GM18873 (cell line): Measurements from ENCODE around the gene CD163.
"Not testable (repeated sequence)": the region's sequence is repeated elsewhere in the genome, so short reads cannot be mapped to it uniquely, and the experiment has no call there.

ENCODE experiments used
- ATAC-seq: cut with Tn5 transposase; IDR thresholded peaks from one replicate; pipeline ENCODE4 v1.9.1; 2021; ENCODE audit warnings: mild to moderate bottlenecking, moderate library complexity, moderate number of reproducible peaks; ENCODE audit not compliant: unreplicated experiment, low FRiP score

CD163 gene

DNA sequence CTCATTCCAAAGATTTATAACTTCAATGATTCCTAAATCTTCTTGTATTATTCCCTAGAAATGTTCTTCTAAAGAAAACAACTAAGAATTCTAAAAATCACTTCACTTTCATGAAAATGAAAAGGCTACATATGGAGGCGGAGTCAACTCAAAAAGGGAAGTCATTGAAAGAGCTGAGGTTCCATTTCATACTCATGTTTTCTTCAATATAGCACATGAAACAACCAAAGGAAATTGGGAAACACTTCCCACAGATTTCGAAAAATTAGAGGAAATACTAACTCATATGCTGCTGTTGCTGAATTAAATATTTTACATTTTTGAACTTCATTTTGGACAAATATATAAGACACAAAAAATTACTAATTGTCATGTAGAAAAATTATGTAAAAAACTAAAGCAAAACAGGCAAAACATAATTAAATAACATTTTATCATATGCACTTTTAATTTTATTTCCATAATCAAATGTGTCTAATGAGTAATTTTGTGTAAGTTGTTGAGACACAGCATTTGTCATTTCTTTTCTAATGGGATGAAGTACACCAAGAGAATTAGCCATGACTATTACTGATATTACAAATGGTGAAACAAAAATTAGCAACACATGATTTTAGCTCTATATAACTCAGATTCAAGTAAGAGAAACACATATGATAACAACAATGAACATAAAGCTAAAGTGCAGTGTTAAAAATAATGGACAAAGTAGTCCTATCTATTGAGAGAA, at the start of gene CD163:
Gene CD163, minus strand, starts transcription at position 92 of the 730 bp plus-strand sequence. Its CDS starts 87 bp downstream, at position 5.
- ATAC-seq, result no peak

DNA sequence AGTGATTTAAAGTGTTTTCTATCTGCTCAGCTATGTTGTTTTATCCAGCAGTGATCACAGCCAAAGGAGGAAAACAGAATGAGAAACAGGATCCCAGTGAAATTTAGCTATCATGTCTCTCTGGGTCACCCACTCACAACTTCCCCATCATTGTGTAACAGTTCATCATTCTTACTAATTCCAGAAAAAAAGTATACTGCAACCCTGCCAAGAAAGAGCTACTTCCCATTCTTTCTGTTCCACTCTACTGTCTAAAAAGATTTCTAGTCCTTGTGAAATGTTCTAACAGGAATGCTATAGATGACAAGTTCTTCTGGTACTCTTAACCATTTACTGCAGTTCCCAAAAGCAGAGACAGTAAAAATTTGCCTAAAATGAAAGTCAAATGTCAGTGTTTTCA, 39.2 kb upstream of the CD163 start:
- no peak for ATAC-seq

DNA sequence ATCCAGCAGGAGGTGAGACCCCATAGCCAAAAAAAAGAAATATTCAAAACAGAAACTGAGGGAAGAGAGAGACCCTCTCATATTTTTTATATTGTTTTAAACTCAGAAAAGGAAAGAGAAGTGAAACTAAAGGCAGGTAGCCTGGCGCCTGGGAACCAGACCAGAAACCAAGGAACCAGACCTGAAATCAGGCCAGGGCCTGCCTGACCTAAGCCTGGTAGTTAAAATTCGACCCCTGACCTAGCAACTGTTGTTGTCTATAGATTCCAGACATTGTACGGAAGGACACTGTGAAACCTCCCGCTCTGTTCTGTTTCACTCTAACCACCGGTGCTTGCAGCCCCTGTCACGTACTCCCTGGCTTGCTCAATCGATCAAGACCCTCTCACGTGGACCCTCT, 38.5 kb upstream of the CD163 start:
- no peak for ATAC-seq

DNA sequence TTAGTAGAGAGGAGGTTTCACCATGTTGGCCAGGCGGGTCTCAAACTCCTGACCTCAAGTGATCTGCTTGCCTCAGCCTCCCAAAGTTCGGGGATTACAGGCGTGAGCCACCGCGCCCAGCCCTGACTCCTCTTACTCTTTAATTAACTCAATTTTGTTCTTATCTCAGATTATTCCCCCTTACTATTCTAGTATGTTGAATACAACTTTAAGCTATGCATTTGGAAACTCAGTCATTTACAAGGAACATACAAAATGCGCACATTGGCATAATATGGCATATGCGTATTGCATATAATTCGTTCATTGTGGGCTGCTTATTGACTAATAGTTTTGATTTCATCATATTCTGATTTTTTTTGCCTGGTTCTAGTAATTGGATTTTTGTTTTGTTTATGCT, 10.8 kb upstream of the CD163 start:
- ATAC-seq, result no peak

DNA sequence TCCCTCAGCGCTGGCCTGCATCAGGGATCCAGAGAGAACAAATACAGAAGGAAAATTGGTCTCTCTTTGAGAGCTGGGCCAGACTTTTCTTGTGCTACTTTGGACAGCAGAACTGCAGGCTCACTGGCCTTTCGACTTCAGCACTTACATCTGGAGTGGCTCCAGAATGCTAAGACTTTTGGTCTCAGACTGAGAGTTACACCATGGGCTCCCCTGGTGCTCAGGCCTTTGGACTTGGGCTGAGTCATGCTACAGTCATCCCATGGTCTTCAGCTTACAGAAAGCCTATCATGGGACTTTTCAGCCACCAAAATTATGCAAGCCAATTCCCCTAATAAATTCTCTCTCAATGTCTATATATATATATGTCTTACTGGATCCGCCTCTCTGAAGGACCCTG, 9.0 kb upstream of the CD163 start:
- no peak for ATAC-seq

DNA sequence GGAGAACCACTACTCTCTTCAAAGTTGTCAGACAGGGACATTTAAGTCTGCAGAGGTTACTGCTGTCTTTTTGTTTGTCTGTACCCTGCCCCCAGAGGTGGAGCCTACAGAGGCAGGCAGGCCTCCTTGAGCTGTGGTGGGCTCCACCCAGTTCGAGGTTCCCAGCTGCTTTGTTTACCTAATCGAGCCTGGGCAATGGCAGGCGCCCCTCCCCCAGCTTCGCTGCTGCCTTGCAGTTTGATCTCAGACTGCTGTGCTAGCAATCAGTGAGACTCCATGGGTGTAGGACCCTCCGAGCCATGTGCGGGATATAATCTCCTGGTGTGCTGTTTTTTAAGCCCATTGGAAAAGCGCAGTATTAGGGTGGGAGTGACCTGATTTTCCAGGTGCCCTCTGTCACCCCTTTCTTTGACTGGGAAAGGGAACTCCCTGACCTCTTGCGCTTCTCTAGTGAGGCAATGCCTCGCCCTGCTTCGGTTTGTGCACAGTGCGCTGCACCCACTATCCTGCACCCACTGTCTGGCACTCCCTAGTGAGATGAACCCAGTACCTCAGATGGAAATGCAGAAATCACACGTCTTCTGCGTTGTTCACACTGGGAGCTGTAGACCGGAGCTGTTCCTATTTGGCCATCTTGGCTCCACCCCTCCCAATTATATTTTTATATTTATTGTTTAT, 6.4 kb upstream of the CD163 start:
- ATAC-seq, result not testable (repeated sequence)

DNA sequence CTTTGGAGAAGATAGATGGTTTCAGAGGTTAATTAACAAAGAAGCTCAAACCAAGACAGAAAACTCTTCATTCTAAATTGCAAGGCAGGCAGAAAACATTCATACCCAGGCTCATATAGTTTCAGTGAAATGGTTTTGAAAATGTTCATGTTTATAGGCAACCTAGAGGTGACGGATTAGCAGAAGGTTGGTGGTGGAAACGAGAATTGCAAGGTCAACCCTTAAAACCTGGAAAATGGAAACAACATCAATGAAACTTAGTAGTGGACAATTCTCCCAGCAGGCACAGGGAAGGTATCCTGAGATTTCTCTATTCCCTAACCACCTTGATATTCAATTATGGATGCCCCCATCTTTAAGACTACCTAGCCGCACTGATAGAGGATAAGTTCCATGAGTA, 965 bp downstream of the CD163 start:
- no peak for ATAC-seq

DNA sequence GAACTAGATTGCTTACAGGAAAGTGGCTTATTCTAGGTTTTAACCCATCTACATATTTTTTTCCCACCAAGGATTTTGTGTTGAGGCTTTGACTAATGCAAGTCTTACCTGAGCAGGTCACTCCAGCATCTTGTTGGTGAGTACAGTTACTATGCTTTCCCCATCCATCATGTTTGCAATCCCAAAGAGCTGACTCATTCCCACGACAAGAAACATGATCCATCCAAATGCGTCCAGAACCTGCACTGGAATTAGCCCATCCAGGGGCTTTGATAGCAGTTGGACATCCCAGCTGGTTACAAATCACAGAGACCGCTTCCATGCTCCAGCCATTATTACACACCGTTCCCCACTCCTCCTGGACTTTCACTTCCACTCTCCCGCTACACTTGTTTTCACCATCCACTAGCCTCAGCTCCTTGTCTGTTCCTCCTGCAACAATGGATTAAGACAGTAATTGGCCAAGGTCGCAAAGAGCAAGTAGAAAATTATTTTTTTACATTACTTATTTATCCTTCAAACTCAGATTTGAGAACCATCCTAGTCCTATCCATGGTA, 2.5 kb downstream of the CD163 start:
- no peak for ATAC-seq

DNA sequence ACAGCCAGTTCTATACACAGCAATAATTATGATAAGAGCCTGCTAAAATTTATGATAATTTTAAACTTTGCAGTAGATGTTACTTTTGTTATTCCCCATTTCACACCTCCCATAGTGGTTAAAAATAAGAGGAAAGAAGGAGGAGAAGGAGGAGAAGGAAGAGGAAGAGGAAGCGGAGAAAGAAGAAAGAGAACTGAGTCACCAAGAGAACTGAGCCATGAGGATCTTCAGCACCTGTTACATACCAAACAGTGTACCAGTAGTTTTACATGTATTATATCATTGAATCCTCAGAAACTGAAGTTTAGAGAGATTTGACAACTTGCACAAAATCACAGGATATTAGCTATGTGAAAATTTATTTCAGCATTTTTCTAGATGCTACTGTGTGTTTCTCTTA, 3.9 kb downstream of the CD163 start:
- no peak for ATAC-seq

DNA sequence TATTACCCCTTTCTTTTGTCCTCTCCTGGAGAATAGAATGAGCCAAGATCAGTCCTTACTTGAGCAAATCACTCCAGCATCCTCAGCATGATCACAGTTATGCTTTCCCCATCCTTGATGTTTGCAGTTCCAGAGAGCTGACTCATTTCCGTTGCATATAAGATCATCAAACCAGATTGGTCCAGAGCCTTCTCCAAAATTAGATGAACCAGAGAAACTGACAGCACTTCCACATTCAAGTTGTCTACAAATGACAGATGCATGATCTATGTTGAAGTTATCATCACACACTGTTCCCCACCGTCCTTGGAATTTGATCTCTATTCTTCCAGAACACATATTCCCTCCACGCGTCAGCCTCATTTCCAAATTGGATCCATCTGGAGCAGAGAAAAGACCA, 4.8 kb downstream of the CD163 start:
- ATAC-seq, result no peak

DNA sequence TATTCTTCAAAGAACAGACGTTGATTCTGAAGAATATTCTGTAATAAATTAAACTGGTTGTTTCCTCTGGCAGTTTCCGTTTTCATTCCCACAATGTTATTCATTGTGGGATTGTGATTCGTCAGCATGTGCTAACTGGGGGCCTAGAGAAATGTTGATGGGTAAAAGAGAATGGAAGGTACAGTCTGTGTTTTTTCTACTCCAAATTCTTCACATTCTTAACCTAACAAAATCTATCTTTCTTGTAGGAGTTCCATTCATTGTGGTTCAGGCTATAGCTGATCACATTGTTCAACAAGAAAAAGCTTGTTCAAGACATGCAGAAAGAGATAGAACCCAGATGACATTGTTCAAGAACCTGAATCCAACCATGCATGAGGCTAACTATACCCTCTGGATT, 5.9 kb downstream of the CD163 start:
- no peak for ATAC-seq

DNA sequence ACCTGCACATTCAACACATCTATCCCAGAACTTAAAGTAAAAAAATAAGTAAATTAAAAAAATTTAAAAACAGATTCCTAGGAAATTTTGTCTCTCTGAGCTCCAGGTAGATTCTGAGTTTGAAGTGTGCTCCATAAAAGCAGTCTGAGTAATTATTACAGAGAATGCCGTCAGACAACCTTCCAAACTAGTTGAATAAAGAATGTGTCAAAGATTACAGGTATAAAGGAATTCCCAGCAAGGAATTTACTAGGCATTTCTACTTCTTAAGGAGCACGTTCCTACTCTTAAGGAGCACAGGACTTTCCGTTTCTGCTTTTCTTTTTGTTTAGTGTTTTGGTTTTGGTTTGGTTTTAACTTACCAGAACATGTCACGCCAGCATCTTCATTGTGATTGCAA, 7.1 kb downstream of the CD163 start:
- no peak for ATAC-seq

DNA sequence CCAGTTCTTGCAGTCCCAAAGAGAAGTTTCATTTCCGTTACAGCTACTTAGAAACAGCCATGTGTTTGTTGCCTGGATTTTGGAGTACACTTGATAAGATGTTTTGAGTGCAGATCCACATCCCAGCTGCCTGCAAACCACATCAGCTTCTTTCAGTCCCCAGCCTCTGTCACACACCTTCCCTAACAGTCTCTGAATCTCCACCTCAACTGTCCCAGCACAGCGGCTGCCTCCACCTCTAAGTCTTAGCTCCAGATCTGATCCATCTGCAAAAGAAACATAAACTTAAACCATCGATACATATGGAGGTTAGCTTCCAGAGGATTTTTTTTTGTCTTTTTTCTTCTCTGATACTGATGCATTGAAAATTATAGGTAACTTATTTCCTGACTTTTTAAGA, 8.4 kb downstream of the CD163 start:
- no peak for ATAC-seq

DNA sequence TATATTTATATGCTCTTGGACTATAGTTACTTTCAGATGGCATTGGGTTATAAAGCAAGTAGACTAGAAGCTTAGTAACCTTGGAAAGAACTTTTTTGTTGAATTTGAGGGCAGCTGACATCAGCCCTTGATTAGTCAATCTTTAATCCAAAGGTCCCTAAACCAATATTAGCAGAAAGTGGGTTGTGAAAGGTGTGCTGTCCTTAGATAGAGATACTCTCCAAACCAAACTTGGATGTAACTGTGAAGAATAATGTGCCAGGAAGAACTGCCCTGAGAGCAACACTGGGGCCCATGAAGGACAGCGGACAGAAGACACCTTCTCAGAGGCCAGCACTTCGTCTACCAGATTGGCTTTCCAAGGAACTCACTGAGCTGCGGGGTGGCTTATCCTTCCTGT, 10.6 kb downstream of the CD163 start:
- ATAC-seq, result no peak

DNA sequence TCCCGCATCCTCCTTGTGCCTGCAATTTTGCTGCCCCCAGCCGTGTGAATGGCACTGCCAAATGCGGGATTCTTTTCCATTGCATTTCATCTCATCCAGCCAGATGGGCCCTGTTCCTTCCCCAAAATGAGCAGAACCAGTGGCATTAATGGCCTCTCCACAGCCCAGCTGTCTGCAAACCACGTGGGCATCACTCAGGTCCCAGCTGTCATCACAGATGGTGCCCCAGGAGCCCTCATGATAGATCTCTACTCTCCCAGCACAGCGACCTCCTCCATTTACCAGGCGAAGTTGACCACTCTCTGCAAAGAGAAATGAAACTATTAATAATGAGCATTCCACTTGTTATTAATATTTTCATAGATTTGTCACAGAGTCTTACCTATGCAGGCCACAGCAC, 17.1 kb downstream of the CD163 start:
- no peak for ATAC-seq

DNA sequence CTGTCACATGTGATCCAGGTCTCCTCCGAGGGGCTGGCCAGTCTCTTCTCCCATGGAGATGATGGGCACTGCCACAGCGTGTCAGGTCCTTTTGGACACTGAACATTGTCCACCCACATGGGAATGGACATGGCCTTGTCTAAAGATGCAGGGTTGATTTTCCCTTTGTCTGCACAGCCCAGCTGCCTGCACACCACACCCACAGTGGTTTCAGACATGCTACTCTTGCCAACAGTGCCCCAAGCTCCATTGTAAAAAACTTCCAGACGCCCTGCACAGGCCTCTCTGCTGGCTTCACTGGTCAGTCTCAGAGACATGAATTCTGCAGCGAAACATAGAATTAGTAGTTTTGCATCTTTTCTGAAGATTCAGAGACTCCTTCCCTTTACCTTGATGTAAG, 18.5 kb downstream of the CD163 start:
- no peak for ATAC-seq

DNA sequence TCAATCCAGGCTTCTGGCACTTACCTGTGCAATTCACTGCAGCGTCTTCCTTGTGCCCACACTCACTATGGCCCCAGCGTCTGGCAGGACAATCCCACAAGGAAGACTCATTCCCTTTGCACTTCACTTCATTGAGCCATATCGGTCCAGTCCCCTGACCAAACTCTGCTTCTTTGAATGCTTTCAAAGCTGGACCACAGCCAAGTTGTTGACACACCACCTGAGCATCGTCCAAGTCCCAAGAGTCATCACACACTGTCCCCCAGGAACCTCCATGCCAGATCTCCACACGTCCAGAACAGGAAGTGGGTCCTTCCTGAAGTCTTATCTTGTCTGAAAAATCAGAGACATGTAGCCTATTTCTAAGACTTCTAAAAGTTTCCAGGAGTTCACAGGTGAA, 20.2 kb downstream of the CD163 start:
- no peak for ATAC-seq

DNA sequence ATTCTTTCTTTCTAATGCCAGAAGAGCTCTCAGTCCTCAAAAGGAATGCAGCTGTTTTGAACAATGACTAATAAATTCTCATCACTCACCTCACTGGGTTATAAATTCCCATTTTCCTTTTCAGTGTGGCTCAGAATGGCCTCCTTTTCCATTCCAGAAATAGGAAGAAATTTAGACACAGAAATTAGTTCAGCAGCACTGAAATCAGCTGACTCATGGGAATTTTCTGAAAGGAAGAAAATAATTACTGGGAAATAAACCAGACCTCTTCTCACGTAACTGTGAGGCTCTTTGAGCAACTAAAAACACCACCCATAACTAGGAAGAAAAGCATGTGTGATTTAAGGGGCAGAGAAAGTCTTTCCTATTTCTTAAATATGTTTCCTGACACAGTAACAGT, 23.8 kb downstream of the CD163 start:
- no peak for ATAC-seq

DNA sequence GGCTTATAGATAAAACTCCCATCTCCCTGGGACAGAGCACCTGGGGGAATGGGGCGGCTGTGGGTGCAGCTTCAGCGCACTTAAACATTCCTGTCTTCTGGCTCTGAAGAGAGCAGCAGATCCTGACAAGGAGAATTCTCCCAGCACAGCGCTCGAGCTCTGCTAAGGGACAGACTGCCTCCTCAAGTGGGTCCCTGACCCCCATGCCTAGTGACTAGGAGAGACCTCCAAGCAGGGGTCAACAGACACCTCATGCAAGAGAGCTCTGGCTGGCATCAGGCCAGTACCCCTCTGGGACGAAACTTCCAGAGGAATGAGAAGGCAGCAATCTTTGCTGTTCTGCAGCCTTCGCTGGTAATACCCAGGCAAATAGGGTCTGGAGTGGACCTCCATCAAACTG, 31.5 kb downstream of the CD163 start:
- ATAC-seq, result no peak

DNA sequence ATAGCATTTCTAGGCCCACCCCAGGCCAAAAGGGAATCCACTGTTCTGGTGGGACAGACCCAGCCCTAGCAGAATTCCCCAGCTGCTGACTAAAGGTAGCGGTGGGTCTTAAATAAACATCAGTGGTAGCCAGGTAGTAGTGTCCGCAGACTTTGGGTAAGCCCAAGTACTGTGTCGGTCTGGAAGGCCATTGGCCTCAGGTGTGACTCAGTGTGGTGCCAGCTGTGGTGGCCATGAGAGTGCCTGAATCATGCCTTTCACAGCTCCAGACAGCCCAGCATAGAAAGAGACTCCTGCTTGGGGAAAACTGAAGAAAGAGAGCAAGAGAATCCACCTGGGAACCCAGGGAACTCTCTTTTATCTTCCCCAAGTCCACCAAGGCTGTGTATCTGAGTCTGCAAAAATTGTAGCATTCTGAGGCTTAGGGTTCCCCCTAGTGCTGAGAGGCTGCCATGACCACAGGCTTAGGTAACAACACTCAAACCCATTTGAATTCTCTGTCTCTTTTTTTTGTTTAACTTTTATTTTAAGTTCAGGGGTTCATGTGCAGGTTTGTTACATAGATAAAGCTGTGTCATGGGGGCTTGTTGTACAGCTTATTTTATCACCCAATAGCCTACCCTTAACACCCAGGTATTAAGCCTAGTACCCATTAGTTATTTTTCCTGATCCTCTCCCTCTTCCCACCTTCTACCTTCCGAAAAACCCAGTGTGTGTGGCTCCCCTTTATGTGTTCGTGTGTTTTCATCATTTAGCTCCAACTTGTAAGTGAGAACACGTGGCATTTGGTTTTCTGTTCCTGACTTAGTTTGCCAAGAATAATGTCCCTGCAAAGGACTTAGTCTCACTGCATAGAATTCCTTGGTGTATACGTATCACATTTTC, 43.0 kb downstream of the CD163 start:
- no peak for ATAC-seq

DNA sequence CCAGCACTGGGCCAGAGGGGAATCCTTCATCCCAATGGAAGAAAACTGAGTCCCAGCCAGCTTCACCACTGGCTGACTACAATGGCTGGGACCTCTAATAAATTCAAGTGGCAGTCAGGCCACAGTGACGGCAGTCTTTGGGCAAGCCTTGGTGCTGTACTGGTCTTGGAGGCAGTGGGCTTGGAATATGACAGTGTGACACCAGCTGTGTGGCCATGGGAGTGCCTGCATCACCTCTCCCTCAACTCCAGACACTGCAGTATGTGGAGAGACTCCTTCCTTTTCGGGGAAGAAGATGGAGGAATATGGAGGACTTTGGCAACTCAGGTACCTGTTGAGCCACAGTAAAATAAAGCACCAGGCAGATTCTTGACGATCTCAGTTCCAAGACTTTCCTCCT, 43.6 kb downstream of the CD163 start:
- ATAC-seq, result no peak
